CD1c-positive myeloid dendritic cell (primary cell): Measurements from ENCODE around the gene TTLL3.

ENCODE experiments used
- DNase-seq: peaks from one replicate; pipeline ENCODE4 v3.0.0-alpha.2; 2016; ENCODE audit errors: extremely low spot score

Gene TTLL3

DNA sequence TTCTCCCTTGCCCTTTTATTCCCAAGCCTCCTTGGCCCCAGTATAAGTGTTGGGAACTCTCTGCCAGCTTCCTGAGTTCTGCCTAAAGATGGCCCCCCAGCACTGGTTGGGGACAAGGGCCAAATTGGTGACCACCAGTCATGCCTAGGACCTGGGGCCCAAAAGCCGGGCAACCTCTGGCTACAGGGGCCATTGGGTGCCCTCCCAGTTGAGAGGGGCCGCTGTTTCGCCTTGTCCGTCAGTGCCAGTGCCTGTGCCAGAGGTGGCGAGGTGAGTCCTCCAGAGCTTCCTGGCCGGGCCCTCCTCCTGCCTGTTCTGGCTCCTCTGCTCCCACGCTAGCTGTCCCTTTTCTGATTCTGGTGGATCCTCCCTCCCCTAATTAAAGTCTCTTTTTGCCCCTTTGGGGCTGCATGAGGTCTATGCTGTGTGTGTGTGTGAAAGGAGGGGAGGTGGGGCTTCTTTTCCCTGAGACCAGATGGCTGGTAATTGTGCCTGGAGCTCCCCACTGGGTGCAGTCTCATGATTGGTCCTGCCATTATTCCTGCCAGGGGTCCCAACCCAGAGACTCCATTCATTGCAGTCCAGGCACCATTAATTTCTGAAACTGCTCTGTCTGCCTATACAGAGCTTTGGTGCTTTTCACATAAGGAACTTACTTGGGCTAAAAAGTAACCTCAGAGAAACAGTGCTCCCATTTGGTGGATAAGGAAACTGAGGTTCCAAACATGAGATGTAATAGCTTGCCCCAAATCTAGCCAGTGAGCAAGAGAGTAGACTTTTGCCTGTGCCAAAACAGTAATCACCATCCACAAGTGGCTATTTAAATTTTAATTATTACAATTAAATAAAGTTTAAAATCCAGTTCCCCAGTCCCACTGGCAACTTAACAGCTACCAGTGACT, 3.1 kb upstream of the TTLL3 start:
- DNase-seq, result no peak

DNA sequence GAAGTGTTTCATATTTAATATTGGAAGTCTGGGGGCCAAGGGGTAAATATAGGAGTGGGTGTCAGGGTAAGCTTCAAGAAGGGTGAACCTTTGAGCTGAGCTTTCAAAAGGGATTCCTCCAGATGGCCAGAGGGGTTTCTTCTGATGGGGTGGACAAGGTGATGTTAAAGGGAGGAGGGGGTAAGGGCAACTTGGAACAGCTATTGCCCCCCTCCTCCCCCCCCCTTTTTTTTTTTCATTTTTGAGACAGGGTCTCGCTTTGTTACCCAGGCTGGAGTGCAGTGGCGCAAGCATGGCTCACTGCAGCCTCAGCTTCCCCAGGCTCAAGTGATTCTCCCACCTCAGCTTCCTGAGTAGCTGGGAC, 2.1 kb upstream of the TTLL3 start:
- DNase-seq, result no peak

DNA sequence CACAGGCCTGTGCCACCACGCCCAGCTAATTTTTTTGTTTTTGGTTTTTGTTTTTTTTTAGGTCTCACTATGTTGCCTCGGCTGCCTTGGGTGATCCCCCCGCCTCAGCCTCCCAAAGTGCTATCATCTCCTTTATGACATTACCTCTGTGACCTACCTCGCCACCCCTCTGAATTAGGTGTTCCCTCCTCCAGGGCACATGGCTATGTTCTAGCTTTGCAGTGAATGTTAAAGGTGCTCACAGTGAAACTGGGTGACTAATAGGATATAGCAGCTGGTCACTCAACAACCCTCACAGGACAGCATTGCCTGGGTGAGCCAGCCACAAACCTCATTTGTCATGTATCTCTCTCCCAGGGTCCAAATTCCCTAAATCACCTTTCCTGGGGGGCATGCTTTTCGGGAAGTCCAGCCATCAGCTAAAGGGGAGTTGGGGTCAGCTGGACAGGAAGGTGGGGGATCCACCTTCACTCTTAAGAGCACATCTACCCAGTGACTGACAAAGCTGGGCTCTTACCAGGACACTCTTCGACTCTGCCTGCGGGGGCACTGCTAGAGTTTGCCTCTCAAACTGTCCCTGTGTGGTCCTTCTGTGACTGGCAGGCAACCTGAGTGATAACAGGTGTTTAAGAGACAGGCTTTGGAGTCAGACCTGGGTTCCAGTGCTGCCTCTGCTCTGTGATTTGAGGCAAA, 1.6 kb upstream of the TTLL3 start:
- DNase-seq, result peak; percentile 23

DNA sequence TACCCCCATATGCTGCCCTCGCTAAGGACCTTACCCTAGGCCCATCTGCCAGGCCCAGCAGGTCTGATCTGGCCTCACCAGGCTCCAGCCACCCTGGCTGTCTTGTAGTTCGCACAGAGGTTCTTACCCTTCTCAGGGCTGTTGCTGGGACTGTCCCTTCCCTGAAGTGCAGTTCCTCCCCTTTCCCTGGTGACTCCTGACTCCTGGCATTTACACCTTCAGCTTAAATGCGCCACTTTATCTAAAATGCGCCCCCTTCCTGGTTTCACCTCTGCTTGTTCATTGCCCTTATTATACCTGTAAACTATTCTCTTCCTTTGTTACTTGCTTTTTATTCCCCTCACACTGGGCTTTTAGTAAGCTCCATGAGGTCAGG, 835 bp upstream of the TTLL3 start:
- DNase-seq, result peak; percentile 11

DNA sequence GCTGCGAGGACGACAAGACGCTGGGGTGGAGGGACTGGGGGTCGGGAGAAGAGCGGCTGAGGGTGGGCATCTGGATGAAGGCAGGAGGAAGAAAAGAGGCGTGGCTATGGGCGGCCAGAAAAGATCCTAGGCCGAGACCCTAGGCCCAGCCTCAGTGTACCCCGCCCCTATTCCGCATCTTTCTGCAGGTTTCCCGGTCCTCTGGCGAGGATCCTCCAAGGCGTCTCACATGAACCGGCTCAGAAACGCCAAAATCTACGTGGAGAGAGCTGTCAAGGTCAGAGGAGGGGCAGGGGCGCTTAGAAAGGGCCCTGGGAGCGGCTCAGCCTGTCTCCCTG, 340 bp downstream of the TTLL3 start:
- no peak for DNase-seq

DNA sequence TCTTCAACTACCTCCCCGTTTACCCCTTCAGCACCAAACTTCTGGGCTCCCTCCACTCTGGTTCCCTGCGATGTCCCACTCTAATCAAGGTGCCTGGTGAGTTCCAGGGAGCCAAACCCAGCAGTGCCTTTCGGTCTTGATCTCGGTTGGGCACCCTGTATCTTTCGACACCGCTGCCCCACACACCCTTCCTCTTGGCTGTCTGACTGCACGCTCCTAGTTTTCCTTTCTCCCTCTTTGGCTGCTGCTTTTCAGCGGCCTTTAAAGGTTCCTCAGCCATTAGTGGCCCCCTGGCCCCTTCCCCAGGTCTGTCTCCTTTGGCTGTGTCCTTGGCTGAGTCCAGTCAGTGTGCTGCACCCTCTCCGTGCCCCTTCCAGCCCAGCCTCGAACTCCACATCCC, 784 bp downstream of the TTLL3 start:
- no peak for DNase-seq

DNA sequence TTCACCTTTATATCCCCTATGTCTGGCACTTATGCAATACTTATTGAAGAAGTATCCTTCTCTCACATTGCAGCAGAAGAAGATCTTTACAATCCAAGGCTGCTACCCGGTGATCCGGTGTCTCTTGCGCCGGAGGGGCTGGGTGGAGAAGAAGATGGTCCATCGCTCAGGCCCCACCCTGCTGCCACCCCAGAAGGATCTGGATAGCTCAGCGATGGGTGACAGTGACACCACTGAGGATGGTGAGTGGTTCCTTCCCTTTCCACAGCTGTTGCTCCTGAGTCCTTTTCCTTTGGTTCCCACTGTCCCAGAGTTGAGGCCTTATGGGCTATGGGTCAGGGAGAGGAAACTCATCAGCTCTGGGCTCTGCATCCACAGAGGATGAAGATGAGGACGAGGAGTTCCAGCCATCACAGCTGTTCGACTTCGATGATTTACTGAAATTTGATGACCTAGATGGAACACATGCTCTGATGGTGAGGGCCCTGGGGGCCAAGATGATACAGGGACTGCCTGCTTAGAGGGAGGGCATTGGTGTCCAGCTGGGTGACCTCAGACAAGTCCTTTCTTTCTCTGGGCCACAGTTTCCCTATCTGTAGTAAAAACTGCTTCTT, 2.9 kb downstream of the TTLL3 start:
- no peak for DNase-seq

DNA sequence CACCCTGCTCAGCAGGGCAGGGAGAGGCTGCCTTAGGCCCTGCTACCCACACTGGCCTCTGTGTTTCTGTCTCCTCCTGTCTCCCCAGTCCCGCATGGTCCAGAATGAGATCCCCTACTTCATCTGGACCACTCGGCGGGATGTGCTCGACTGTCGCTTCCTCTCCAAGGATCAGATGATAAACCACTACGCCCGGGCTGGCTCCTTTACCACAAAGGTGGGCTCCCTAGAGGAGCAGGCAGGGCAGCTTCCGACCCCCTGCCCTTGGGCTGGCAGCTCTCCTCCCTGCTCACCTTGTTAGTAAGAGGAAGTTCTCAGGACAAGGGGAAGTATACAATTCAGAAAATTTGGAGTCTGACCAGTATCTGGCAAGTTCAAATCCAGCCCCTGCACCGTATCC, 5.9 kb downstream of the TTLL3 start:
- no peak for DNase-seq

DNA sequence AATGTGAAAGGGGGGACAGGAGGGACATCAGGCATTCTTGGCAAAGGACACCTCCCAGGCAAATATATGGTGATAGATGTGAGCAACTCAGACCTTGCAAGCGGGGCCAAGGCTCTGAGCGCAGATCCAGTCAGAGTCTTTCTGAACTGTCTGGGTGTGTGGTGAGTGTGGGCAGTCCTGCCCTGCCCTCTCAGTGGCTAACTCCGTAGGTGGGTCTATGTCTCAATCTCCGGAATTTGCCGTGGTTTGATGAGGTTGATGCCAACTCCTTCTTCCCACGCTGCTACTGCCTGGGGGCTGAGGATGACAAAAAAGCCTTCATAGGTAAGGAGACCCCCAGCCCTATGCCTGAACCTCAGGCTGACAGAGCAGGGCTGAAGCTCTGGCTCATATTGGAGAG, 7.4 kb downstream of the TTLL3 start:
- DNase-seq, result peak; percentile 12

DNA sequence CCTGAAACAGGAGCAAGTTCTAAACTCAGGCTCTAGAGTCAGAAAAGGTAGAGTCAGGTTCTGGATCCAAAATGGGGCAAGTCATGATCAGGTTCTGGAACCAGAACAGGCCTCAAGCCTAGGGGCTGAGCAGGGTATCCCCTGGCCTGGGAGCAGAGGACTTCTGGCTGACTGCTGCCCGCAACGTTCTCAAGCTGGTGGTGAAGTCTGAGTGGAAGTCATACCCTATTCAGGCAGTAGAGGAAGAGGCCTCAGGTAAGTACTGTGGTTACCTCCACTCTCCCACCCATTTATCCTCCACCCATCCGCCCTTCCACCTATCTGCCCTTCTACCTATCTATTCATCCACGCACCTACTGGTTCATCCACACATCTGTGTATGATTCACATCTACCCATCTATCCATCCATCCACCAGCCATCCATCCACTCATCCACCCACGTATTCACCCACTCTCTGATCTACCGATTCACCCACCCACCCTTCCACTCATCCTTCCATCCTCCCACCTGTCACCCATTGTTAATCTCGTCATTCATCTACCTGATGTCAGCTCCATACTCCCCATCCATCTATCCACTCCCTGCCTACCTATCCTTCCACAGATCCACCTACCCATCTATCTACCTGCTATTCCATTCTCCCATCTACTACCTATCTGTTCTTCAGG, 8.7 kb downstream of the TTLL3 start:
- no peak for DNase-seq

DNA sequence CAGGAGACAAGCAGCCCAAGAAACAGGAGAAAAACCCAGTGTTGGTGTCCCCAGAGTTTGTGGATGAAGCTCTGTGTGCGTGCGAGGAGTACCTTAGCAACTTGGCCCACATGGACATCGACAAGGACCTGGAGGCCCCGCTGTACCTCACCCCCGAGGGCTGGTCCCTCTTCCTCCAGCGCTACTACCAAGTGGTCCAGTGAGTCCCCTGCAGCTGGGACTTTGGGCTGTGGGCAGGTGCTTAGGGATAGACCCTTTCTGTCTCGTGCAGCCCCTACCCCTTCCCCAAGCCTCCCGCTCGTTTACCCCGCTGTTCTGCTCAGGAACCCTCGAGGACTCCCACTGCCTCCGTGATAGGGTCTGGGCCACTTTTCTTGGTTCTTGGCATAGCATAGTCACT, 10.5 kb downstream of the TTLL3 start:
- no peak for DNase-seq

DNA sequence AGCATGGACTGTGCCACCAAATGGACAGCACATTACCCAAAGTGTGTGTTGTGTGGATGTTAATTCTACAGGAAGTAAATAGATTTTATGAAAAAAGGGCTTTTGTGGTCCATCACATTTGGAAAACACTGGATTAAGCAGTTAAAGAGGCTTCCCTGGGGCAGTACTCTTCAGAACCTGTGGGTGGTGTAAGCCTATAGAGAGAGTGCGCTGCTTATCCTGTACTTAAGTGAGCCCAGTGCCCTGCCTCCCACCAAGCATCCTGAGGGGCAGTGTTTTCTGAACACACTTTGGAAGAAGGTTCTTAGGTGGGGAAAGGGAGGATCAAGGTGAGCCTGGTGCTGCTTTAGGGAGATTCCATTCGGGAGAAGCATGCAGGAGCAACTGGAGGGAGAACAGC, 10.9 kb downstream of the TTLL3 start:
- no peak for DNase-seq

DNA sequence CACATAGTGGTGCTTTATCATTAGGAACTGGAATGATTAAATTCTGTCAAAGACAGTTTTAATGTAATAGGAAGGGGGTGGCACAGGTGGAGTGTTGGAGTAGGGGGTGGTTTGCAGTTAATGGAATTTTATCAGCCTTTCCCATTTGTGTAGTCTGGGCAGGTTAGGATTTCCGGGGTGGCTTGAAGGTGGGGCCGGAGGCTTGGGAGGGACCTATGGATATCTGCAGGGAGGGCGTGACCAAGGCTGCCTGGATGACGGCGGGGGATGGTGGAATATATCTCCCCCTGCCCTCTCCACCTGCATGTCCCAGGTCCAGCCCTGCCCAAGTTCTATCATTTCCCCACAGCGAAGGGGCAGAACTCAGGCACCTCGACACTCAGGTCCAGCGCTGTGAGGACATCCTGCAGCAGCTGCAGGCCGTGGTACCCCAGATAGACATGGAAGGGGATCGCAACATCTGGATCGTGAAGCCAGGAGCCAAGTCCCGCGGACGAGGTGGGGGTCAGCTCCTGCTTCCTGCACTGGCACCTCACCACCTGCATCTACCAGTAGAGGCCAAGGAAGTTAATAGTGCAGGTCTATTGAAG, 15.5 kb downstream of the TTLL3 start:
- no peak for DNase-seq

DNA sequence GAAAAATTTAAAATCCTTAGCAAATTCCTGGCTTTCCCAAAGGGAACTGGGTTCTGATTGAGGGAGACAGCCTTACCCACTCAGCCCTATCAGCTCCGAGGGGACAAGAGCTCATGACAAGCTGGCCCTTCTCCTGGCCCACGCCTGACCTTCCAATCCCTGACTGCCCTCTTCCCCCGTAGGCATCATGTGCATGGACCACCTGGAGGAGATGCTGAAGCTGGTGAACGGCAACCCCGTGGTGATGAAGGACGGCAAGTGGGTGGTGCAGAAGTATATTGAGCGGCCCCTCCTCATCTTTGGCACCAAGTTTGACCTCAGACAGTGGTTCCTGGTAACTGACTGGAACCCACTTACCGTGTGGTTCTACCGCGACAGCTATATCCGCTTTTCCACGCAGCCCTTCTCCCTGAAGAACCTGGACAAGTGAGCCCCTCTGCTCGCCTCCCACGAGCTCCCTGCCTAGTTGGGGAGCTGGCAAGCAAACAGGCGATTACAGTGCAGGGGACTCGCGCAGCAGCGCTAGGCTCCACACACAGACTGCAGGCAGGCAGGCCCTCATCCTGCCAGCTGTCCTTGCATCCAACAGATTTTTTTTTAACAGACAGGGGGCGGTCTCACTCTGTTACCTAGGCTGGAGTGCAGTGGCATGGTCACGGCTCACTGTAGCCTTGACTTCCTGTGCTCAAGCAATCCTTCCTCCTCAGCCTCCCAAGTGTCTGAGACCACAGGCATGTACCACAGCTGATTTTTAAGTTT, 16.9 kb downstream of the TTLL3 start:
- DNase-seq, result peak; percentile 39

DNA sequence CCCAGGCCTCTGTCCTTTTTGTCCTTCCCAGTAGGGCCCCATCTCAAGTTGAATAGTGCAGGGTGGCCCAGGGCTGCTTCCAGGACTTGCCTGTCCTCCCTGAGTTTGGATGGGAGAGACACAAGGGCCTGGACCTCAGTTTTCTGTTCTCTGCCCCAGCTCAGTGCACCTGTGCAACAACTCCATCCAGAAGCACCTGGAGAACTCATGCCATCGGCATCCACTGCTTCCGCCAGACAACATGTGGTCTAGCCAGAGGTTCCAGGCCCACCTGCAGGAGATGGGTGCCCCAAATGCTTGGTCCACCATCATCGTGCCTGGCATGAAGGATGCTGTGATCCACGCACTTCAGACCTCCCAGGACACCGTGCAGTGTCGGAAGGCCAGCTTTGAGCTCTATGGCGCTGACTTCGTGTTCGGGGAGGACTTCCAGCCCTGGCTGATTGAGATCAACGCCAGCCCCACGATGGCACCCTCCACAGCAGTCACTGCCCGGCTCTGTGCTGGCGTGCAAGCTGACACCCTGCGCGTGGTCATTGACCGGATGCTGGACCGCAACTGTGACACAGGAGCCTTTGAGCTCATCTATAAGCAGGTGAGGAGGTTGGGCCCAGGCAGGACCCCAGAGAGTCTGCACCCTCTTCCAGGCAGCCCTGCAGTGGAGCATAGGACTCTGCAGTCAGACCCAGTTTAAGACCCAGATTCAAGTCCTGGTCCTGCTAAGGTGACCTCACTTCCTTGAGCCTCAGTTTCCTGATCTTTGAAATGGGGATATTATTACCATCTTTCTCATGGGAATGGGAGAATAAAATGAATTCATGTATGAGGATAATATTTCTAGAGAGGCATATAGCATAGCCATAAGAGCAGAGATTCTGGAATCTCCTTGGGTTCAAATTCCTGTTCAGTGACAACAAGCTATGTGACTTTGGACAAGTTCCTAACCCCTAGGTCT, 19.0 kb downstream of the TTLL3 start:
- DNase-seq, result no peak

DNA sequence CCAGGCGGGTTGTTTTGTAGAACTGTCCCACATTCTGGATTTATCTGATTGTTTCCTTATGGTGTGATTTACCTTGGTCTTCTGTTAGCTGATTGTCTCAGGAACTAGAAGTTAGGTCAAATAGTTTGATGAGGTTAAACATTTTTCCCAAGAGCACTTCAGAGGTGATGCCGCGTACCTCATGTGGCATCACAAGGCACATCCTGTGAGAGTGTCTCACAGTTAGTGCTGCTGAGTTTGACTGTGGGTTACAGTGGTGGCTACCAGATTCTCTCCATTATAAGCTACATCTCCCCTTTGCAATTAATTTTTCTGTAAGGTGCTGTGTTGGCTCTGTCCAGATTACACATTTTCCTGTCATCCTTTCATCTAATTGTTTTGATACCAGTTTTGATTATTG, 21.2 kb downstream of the TTLL3 start:
- no peak for DNase-seq

DNA sequence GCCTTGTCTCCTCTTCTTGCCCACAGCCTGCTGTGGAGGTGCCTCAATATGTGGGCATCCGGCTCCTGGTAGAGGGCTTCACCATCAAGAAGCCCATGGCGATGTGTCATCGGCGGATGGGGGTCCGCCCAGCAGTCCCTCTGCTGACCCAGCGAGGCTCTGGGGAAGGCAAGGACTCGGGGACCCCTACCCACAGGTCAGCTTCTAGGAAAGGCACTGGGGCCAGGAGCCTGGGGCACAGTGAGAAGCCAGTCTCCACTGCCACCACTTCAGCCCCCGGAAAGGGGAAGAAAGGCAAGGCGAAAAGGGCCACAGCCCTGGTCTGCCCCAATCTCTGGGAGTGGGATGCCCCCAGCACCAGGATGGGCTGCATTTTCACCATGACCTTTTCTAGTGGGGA, 23.0 kb downstream of the TTLL3 start:
- DNase-seq, result no peak

DNA sequence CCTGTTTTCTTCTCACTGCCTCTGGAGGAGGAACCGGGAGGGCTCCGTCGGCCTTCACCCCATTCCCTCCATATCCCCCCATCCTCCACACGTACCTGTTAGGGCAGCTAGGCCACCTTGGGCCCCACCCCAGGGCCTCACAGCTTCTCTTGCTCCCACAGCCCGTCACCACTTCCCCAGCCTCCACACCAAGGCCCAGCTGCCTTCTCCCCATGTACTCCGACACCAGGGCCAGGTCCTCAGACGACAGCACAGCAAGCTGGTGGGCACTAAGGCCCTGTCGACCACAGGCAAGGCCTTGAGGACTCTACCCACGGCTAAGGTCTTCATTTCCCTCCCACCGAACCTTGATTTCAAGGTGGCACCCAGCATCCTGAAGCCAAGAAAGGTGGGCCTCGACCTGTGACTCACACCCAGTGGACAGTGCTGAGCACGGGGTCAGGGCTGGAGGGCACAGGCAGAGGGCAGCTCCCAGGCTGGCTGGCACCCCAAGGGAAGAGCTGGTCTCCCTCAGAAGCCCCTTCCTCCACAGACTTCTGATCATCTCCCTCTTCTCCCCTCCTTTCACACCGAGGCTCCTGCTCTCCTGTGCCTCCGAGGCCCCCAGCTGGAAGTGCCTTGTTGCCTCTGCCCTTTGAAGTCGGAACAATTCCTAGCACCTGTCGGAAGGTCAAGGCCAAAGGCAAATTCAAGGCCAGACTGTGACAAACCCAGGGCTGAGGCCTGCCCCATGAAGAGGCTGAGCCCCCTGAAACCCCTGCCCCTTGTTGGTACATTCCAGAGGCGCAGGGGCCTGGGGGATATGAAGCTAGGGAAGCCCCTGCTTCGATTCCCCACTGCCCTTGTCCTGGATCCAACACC, 24.7 kb downstream of the TTLL3 start:
- DNase-seq, result no peak
